IPS-11a (cell line): Measurements from ENCODE around the gene BST1.

Experiments
- H3K4me3 ChIP-seq: one replicate; pipeline ENCODE4 v1.5.1; 2013; ENCODE audit warnings: low read depth, low read length, control low read depth

BST1 gene

GRCh38 chr4:15702941-15703403 lies at the start of gene BST1:
Gene BST1 (plus strand): TSS chr4:15703065. CDS start chr4:15703145, 80 bp downstream.
- H3K4me3 ChIP-seq = peak within 1 kb of the TSS; percentile 27

GRCh38 chr4:15653420-15653819 lies 49.4 kb upstream of the BST1 start:
- no peak overlapping the region for H3K4me3 ChIP-seq

- peak overlapping the region; percentile 71 for H3K4me3 ChIP-seq
Observed at GRCh38 chr4:15653864-15654592, 48.8 kb upstream of the BST1 start.

- H3K4me3 ChIP-seq = peak overlapping the region; percentile 71
Observed at GRCh38 chr4:15654593-15655222, 48.2 kb upstream of the BST1 start.

GRCh38 chr4:15655223-15656037 lies 47.4 kb upstream of the BST1 start, which contains the start of gene FBXL5:
Gene FBXL5 (minus strand): TSS chr4:15655357. CDS start chr4:15655287, 70 bp downstream.
- H3K4me3 ChIP-seq = peak within 1 kb of the TSS; percentile 71

GRCh38 chr4:15656038-15656470 lies 46.8 kb upstream of the BST1 start:
- no peak overlapping the region for H3K4me3 ChIP-seq

GRCh38 chr4:15657366-15657765 lies 45.5 kb upstream of the BST1 start:
- H3K4me3 ChIP-seq = no peak overlapping the region

GRCh38 chr4:15658136-15658770 lies 44.6 kb upstream of the BST1 start:
- no peak overlapping the region for H3K4me3 ChIP-seq

GRCh38 chr4:15658781-15659180 lies 44.1 kb upstream of the BST1 start:
- no peak overlapping the region for H3K4me3 ChIP-seq

GRCh38 chr4:15659768-15660570 lies 42.9 kb upstream of the BST1 start:
- H3K4me3 ChIP-seq = no peak overlapping the region

- no peak overlapping the region for H3K4me3 ChIP-seq
Observed at GRCh38 chr4:15665753-15666365, 37.0 kb upstream of the BST1 start.

- H3K4me3 ChIP-seq = no peak overlapping the region
Observed at GRCh38 chr4:15667006-15667405, 35.9 kb upstream of the BST1 start.

- no peak overlapping the region for H3K4me3 ChIP-seq
Observed at GRCh38 chr4:15668566-15669435, 34.1 kb upstream of the BST1 start.

- no peak overlapping the region for H3K4me3 ChIP-seq
Observed at GRCh38 chr4:15670576-15670975, 32.3 kb upstream of the BST1 start.

- H3K4me3 ChIP-seq = no peak overlapping the region
Observed at GRCh38 chr4:15672101-15672500, 30.8 kb upstream of the BST1 start.

GRCh38 chr4:15673337-15673736 lies 29.5 kb upstream of the BST1 start:
- no peak overlapping the region for H3K4me3 ChIP-seq

GRCh38 chr4:15674046-15674445 lies 28.8 kb upstream of the BST1 start:
- no peak overlapping the region for H3K4me3 ChIP-seq

GRCh38 chr4:15674926-15675325 lies 27.9 kb upstream of the BST1 start:
- H3K4me3 ChIP-seq = no peak overlapping the region

GRCh38 chr4:15675356-15675755 lies 27.5 kb upstream of the BST1 start:
- H3K4me3 ChIP-seq = no peak overlapping the region
